Activated T-cell treated with anti-CD3 and anti-CD28 coated beads for 48 hours (primary cell): ENCODE data around the gene CDKN2B.

Source experiments
- DNase-seq: peaks from one replicate; pipeline ENCODE4 v3.0.0-alpha.2; 2020; ENCODE audit warnings: low read depth

CDKN2B gene

DNA sequence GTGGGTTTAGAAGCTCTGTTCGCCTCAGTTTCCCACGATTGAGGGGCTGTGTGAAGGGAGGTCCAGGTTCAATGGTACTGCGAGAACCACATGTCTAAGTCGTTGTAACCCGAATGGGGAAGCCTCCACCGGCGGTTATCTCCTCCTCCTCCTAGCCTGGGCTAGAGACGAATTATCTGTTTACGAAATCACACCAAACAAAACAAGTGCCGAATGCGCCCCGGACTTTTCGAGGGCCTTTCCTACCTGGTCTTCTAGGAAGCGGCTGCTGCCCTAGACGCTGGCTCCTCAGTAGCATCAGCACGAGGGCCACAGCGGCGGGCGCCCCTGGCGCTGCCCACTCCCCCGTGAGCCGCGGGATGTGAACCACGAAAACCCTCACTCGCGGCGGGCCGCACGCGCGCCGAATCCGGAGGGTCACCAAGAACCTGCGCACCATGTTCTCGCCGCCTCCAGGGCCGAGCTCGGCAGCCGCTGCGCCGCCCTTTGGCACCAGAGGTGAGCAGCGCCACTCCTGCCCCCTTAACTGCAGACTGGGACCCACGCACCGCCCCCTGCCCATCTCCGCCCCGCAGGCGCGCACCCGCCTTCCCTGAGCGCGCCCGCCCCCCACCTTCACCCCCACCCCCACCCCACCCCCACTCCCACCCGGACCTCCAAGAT, 15.1 kb downstream of the CDKN2B start, which contains the start of gene CDKN2A:
TSS of gene CDKN2A (minus strand) at position 500 of the 663 bp plus-strand sequence.
- DNase-seq = no peak

DNA sequence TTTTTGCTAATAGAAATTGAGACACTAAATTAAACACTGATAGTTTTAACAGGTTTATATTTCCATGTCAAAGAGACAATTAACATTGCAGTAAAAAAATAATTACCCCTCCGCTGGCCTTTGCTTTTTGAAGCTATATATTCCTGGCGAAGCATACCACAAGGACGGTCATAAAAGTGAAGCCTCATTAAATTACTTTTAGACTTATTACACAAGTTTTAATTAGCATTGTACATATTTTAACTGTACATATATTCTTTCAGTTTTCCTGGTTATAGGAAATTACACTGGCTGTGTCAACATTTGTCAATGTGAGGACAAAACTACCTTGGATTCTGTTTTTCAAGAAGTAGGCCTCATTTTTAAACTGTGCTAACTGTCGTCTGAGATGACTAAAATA, 16.1 kb downstream of the CDKN2B start:
- no peak for DNase-seq

DNA sequence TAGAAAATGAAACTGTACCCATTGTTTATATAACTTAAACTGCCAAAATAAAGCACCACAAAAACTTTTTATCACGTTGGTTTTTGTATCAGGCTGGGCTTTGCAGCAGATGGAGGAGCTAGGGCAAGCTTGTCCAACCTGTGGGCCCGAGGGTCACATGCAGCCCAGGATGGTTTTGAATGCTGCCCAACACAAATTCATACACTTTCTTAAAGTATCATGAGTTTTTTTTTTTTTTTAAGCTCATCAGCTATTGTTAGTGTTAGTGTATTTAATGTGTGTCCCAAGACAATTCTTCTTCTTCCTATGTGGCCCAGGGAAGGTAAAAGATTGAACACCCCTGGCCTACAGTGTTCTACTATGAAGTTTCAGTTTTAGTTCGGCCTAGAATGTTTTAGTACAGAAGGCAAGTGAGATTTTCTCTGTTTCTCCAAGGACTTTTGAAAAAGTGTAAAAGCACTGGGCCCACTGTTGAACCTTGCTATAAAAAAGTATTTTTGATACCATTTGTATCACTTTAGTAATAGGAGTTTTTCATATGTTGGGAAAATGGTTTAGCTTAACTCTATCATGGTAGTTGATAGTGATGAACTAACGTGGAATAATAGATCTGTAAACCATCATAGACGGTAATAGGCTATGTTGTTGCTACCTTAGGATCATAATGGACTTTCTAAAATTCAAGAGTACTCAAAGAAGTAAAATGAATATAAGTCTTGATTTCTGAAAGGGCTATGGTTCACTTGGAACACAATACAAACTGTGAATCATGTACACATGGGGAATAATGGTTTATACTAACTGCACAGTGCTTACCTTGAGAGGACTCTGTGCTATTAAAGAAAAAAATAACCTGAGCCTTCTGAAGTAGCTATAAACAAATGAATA, 17.8 kb downstream of the CDKN2B start:
- no peak for DNase-seq

DNA sequence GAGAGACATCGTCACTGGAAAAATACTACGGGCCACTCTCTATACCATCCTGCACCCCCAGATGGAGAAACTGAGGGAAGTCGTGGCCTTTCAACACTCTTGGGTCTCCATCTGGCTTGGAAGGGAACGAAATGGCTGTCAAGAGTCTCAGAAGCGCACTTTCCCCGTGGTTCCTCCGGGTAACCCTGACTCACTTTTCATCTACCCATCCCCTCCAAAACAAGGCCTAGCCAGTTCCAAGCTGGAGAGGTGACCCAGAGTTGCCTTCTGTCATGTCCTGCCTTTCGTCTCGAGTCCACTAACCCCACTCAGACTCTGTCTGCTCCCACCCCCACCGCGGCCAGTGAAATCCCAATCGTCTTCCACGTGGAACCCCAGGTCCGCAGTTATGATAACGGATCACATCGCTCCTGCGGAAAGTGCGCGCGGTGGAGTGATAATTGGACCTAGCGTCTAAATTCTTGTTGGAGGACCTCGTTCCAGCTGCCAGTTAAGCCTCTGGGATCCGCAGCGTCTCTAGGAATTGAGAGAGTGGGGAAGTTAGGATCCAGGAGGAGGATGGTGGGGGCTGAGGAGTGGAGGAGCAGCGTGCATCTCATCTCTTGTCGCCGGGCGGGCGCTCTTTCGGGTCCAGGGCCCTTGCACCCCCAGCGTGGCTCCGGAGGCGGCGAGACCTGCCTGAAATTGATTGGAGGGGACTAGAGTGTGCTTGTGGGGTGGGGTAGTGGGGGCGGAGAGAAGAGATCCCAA, 19.5 kb downstream of the CDKN2B start:
- no peak for DNase-seq

DNA sequence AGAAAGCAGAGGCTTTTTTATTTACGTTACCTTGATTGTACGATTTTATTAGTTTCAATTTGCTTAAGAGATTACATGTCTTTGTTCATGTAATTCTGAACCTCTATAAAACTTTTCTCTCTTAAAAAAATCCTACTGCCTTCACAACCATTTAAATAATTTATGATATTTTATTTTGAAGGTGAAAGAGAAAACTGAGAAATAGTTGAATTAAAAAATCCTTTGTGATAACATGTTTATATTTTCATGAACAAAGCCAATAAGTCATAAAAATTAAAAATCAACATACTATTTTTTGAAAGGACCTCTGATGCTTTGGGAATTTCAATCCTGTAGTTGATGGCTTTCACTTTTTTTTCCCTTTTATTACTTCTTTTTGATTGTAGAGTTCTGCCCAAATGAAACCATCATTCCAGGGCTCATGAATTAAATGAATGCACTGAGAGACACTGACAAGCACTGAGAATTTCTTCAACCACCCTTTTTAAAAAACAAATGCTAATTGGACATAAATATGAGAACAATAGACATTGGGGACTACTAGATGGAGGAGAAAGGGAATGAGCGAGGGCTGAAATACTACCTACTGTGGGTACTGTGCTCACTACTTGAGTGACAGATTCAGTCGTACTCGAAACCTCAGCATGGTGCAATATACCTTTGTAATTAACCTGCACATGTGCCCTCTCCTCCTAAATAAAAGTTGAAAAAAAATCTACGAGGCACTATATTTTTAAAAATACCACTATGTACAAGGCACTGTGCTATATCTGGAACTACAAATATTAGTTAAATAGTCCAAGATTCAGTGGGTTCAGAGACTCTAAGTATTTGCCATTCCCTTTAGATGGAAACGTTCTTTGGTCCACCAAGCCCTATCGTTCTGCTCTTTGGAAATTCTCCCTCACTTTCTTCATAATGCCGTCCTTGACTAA, 20.8 kb downstream of the CDKN2B start:
- DNase-seq = no peak

DNA sequence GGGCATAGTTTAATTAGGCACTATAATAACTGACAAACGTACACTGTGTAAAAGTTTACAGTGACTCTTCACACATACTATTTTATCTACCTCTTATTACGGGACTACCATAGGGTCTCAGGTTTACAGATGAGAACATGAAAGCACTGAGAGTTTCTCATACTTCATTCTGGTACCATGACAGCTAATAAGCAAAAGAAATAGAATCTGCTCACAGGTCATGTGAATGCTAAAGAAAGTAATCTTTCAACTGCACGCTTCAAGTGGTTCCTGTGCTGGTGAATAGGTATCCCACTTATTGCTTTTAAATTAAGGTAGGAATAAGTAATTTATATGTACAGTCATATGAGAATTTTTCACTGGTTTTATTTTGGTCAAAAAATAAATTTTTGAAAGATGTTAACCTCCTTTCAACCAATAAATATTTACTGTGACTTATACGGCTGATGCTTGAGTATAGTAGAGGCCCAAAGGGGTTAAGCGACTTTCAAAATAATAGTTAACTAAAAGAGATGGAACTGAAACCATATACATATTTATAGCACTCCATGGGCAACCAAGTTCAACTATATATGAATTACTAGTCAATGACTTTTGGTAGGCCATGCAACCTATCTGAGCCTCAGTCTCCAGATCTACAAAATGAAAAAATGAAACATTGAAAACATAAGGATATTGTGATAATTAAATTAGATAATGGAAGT, 23.0 kb downstream of the CDKN2B start:
- no peak for DNase-seq

DNA sequence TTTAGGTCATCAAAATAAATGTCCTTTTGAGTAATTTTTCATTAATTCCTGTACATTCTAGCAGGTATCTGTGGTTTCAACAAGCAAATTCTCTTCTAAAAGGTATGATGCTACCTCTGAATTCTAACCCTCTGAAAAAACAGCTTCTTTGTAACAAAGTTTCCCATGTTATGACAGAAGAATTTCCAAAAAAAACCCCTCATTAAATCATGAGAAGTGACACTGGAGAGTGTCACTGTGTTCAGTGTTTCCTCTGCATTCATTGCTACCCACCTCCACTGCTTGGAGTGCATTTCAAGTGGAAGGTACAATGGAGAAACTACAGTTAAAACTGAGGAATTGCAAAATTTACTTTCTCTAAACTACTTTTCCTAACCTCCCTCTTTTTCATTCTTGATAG, 25.0 kb downstream of the CDKN2B start:
- DNase-seq = no peak

DNA sequence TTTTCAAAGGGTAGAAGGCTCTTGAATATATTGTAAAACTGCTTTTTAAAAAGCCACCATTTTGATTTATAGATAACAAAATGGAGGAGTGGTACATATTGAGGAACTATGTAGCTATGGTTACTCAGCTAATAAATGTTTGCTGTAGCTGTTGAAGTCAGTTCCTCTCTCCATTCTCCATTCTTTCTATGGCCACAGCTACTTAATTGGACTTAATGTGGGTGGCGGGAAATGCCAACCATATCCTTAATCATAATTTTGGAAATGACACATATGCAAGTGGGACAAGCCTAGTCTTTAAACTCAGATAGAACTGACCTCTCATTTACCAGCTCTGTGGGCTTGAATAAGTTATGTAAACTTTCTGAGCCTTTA, 25.6 kb downstream of the CDKN2B start:
- DNase-seq = no peak

DNA sequence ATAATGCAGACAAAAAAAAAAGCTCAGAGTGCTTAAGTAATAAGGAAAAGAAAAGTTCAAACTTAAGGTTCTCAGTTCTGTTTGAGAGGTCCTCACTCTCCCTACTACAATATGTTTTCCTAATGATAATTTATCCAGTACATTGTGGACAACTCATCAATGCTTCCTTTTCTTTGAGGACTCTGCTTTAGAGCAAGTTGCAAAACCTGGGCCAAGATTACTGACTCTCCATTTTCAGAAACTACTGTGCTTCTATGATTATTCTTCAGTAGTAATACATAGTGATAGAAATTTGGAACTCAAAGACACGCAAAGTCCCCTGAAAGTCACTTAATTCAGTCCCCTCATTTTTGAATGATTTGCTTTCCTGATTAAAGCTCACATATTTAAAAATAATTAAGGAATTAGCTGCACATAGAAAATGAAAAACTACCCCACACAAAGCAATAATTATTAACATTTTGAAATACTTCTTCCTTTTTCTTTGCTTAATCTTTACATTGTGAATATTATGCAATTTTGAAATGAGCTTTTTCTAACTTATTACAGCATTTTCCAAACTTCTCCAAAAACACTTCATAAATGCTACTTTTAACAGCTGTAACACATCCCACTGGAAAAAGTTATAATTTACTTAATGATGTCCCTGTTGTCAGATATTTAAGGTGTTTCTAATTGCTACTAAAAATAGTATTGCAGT, 26.1 kb downstream of the CDKN2B start:
- DNase-seq = no peak

DNA sequence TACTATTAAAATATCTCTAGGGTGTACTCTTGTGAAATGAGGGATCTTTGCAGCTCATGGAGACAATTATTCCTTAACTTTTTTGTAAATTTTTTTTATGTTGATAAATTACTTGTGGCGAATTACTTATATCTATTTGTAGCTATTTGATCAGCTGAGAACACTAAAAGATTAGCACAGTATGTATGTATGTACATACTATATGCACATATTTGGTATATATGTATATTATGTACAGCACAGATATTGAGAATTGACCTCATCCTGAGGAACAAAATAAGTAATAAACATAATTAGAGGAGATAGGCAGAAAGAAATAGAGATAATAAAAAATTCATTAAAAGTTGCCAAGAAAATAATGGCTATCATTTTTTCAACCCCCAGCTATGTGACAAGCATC, 26.7 kb downstream of the CDKN2B start:
- no peak for DNase-seq

DNA sequence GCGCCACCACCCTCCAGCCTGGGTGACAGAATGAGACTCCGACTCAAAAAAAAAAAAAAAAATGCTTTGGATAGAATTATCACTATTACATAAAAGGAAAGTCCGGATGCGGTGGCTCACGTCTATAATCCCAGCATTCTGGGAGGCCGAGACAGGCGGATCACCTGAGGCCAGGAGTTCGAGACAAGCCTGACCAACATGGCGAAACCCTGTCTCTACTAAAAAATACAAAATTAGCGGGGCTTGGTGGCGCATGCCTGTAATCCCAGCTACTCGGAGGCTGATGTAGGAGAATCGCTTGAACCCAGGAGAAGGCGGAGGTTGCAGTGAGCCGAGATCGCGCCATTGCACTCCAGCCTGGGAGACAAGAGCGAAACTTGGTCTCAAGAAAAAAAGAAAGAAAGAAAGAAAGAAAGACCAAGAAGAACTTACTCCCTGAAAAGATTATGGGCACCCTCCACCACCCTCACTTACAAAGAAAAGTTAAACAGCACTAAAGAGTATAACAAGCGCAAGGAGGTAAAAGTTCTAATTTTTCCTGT, 32.7 kb downstream of the CDKN2B start:
- no peak for DNase-seq

DNA sequence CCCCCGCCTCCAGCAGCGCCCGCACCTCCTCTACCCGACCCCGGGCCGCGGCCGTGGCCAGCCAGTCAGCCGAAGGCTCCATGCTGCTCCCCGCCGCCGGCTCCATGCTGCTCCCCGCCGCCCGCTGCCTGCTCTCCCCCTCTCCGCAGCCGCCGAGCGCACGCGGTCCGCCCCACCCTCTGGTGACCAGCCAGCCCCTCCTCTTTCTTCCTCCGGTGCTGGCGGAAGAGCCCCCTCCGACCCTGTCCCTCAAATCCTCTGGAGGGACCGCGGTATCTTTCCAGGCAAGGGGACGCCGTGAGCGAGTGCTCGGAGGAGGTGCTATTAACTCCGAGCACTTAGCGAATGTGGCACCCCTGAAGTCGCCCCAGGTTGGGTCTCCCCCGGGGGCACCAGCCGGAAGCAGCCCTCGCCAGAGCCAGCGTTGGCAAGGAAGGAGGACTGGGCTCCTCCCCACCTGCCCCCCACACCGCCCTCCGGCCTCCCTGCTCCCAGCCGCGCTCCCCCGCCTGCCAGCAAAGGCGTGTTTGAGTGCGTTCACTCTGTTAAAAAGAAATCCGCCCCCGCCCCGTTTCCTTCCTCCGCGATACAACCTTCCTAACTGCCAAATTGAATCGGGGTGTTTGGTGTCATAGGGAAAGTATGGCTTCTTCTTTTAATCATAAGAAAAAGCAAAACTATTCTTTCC, 34.2 kb downstream of the CDKN2B start:
- DNase-seq = no peak

DNA sequence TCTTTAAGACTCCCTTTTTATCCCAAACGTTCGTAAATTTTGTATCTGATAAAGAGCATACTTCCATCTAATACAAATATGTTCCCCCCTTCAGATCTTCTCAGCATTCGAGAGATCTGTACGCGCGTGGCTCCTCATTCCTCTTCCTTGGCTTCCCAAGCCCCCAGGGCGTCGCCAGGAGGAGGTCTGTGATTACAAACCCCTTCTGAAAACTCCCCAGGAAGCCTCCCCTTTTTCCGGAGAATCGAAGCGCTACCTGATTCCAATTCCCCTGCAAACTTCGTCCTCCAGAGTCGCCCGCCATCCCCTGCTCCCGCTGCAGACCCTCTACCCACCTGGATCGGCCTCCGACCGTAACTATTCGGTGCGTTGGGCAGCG, 34.8 kb downstream of the CDKN2B start:
- no peak for DNase-seq

DNA sequence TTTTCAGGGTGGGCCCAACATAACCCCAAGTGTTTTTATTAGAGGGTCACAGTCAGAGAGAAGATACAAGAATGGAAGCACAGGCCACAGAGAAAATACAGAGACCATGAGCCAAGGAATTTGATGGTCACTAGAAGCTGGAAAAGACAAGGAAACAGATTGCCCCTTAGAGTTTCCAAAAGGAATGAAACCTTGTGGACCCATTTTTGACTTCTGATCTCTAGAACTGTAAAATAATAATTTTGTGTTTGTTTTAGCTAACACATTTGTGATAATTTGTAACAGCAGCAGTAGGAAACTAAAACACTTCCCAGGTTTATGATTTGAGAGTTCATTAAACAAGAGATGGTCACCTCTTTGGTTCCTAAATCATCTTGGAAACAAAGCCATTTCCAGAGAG, 36.7 kb downstream of the CDKN2B start:
- DNase-seq = no peak

DNA sequence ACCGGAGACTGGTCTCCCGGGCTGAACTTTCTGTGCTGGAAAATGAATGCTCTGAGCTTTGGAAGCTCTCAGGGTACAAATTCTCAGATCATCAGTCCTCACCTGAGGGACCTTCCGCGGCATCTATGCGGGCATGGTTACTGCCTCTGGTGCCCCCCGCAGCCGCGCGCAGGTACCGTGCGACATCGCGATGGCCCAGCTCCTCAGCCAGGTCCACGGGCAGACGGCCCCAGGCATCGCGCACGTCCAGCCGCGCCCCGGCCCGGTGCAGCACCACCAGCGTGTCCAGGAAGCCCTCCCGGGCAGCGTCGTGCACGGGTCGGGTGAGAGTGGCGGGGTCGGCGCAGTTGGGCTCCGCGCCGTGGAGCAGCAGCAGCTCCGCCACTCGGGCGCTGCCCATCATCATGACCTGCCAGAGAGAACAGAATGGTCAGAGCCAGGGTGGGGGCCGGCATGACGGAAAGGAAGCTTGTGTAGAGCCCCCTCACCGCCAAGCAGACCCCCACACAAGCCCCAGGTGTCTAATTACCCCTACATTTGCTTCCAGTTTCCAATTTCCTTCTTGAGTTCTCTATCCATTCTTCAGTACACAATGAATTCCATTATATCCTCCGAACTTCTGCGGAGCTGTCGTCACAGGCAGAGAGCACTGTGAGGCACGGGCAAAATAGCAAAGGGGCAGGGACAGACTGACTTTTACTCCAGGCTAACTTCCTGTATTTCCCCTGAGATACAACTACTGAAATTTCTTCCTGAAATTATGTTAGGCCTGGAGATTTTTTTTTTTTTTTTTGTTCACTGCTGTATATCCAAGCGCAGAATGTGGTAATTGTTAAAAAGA, 38.1 kb downstream of the CDKN2B start:
- DNase-seq = no peak

DNA sequence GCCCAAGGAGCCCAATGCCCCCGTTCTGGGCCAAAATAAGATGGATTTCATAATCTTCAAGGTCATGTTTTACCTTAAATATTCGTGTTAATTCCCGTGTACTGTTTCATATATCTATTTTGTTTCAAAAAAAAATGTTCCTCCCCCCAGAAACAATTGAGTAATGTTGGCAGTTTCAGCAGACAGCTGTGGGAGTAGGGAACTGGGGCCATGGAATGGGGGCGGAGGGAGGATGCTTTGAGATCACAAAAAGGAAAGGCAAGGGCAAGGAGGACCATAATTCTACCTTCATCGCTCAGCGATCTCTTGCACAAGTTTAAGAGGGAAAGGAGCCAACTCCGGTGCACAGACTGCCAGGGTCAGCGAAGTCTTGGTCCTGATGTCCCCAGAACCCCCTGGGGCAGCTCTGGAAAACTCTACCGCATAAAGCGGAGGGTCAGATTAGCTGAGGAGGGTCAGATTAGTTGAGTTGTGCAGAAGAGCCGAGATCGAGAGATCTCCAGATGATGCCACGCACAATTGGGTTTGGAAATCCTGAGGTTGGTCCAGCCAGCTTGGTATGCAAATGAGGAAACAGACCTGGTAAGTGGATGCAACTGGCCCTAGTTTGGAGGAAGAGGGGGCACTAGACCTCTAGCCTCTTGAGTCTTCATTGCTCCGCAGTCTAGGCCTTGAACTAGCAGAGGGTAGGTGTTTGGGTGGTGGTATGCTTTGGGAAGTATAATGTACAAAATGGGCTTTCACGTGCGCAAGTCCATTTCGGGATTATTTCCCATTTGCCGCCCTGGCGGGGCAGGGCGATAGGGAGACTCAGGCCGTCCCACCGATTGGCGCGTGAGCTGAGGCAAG, 38.9 kb downstream of the CDKN2B start:
- DNase-seq = no peak

DNA sequence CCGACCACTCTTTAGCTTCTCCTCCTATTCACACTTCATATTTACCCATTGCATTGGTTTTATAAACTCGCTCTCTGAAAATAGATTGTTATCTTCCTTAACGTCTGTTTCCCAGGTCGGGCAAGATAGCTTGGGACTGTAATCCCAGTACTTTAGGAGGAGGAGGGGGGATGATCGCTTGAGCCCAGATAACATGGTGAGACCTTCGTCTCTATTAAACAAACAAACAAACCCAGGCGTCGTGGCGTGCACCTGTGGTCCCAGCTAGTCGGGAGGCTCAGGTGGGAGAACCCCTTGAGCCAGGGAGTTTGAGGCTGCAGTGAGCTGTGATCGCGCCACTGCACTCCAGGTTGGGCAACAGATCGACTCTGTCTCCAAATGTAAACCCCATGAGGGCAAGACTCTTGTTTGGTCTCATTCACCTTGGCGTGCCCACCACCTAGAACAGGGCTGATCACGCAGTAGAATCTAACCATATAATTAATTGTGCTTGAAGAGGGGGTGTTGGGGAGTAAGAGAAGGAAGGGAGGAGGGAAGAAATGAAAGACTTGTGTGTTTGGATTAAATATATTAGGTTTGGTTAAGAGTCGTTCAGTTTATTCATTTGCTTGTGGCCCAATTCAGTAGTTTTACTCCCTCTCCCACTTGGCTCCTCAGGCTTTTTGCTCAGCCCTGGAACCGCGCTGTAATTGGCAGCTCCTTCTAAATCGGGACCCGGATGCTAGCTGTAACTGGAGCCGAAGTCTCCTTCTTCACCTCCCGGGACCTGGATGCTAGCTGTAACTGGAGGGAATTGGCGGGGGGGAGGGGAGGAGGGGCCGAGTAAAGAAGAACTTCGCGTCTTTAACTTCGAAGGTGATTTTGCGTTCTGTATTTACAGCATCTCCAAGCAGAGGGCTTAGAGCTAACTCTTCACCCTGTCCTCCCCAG, 39.8 kb downstream of the CDKN2B start:
- no peak for DNase-seq
